Thyroid gland (tissue), 4 donors: Measurements from ENCODE around the gene AANAT.

ENCODE experiments used
- POLR2A ChIP-seq, 2 donors: fragments of 450-650 bp; IDR thresholded peaks; one replicate each; pipeline ENCODE4 v1.6.1; 2017; ENCODE audit warnings: antibody characterized with exemption in 2 of 2, mild to moderate bottlenecking in 2 of 2, moderate library complexity in 1 of 2
- TF ChIP-seq, protein P1 (sequence below), 6 experiments: fragments of 200-600 bp in 3 of 6; fragments of 450-650 bp in 3 of 6; sonication (generic) in 3 of 6; IDR thresholded peaks; one replicate each; pipeline ENCODE4 v1.5.1; 2016 to 2019; ENCODE audit warnings: antibody characterized with exemption in 6 of 6, mild to moderate bottlenecking in 2 of 6, inconsistent platforms in 1 of 6, moderate library complexity in 1 of 6

DNA sequence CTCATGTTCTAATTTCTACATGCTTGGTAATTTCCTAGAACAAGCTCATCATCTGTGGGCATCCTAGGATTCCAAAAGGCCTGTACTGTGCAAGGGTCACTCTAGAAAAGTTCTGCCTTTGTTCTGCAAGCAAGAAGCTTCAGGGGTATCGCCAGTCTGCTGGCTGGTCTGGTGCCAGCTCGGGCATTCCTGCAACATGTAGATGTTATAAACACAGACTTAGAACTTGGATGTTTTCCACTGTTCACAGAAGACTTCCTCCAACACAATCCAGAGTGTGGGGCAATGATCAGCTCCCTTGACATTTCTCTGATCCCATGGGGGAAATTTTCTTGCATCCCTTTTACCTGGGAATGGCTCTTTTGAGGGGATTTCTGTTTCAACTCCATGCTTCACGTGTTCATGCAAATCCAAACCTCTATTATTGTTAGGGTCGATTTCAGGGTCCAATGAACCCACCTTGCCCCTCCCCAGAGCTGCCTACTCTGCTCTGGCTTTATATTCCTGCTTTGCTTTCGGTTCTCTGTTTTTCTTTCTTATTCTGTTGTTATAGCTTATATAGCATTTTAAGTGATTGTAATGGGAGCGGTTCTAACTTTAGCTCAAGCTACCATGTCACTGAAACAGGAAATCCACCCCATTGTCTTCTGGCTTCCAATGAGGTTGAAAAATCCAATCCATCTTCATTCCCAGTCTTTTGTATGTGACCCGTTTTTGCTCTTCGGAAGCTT is 39.7 kb upstream of the AANAT start:
- TF ChIP-seq, protein P1, sequence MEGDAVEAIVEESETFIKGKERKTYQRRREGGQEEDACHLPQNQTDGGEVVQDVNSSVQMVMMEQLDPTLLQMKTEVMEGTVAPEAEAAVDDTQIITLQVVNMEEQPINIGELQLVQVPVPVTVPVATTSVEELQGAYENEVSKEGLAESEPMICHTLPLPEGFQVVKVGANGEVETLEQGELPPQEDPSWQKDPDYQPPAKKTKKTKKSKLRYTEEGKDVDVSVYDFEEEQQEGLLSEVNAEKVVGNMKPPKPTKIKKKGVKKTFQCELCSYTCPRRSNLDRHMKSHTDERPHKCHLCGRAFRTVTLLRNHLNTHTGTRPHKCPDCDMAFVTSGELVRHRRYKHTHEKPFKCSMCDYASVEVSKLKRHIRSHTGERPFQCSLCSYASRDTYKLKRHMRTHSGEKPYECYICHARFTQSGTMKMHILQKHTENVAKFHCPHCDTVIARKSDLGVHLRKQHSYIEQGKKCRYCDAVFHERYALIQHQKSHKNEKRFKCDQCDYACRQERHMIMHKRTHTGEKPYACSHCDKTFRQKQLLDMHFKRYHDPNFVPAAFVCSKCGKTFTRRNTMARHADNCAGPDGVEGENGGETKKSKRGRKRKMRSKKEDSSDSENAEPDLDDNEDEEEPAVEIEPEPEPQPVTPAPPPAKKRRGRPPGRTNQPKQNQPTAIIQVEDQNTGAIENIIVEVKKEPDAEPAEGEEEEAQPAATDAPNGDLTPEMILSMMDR (IDR thresholded peaks at IDR 0.05): no peak
- TF ChIP-seq POLR2A (IDR thresholded peaks at IDR 0.05): no peak
